BLaER1 (cell line): Measurements from ENCODE around the gene GPAT3.
A peak's percentile ranks its signal among the peaks of the same experiment; 100 is the strongest.

ENCODE experiments used
- H3K27ac ChIP-seq: shearing (Covaris generic); formaldehyde crosslinking; 2 replicates; pipeline ENCODE4 v1.8.1; 2022
- H3K27me3 ChIP-seq: shearing (Covaris generic); formaldehyde crosslinking; 2 replicates; pipeline ENCODE4 v1.8.1; 2022
- H3K36me3 ChIP-seq: shearing (Covaris generic); formaldehyde crosslinking; 2 replicates; pipeline ENCODE4 v1.8.1; 2022
- H3K4me1 ChIP-seq: shearing (Covaris generic); formaldehyde crosslinking; 2 replicates; pipeline ENCODE4 v1.8.1; 2022
- H3K4me2 ChIP-seq: shearing (Covaris generic); formaldehyde crosslinking; 2 replicates; pipeline ENCODE4 v1.8.1; 2022
- H3K4me3 ChIP-seq: shearing (Covaris generic); formaldehyde crosslinking; 2 replicates; pipeline ENCODE4 v1.8.1; 2022
- H3K9ac ChIP-seq: shearing (Covaris generic); formaldehyde crosslinking; 2 replicates; pipeline ENCODE4 v1.8.1; 2022
- H3K9me3 ChIP-seq: shearing (Covaris generic); formaldehyde crosslinking; 2 replicates; pipeline ENCODE4 v1.8.1; 2022
- H4K20me1 ChIP-seq: shearing (Covaris generic); formaldehyde crosslinking; 2 replicates; pipeline ENCODE4 v1.8.1; 2022
- Cebpa-rat ChIP-seq: shearing (Covaris generic); IDR thresholded peaks from 2 replicates; pipeline ENCODE4 v1.8.1; 2022

The GPAT3 gene

GRCh38 chr4:83591730-83592129 lies 55.8 kb downstream of the GPAT3 start:
- no peak overlapping the region for H3K27ac ChIP-seq
- no peak for TF ChIP-seq Cebpa-rat
- no peaks in the 10 kb centered on the region for H3K36me3 ChIP-seq

GRCh38 chr4:83599183-83599582 lies 63.3 kb downstream of the GPAT3 start:
- Histone ChIP-seq H3K4me2 (no peak overlapping the region), H3K4me1 (no peaks in the 10 kb centered on the region), H3K27me3 (no peaks in the 10 kb centered on the region), H3K27ac (no peak overlapping the region), H3K9me3 (no peaks in the 10 kb centered on the region), H3K9ac (no peak overlapping the region), H4K20me1 (no peaks in the 10 kb centered on the region), H3K4me3 (no peak overlapping the region), H3K36me3 (no peaks in the 10 kb centered on the region)
- TF ChIP-seq Cebpa-rat = no peak

More at GRCh38 chr4:83591730-83592129, 55.8 kb downstream of the GPAT3 start:
- no peaks in the 10 kb centered on the region for H4K20me1 ChIP-seq
- no peaks in the 10 kb centered on the region for H3K4me1 ChIP-seq
- H3K9ac ChIP-seq = no peak overlapping the region
- H3K27me3 ChIP-seq = no peaks in the 10 kb centered on the region
- H3K4me2 ChIP-seq = no peak overlapping the region
- no peaks in the 10 kb centered on the region for H3K9me3 ChIP-seq
- H3K4me3 ChIP-seq = no peak overlapping the region

DNA sequence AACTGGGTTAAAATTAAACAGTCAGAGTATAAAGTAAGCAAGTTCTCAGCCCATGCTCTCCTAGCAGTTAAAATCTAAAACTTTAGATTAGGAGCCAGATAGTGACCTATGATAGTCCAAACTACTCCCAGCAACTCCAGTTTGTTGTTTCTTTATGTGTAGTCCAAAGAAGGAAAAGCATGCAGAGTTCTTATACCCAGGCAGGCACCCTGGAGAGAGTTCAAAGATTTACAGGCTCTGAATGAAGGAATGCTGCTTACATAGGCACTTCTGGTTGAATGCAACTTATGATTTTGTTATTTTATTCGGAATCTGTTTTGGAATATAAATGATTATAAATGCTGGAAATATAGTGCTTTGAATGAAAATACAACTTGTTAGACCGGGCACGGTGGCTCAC lies 67.2 kb downstream of the GPAT3 start:
- no peak for TF ChIP-seq Cebpa-rat
- Histone ChIP-seq H3K27me3 (no peaks in the 10 kb centered on the region), H3K4me2 (no peak overlapping the region), H4K20me1 (no peaks in the 10 kb centered on the region), H3K4me3 (no peak overlapping the region), H3K9me3 (no peaks in the 10 kb centered on the region), H3K36me3 (no peaks in the 10 kb centered on the region), H3K9ac (no peak overlapping the region), H3K4me1 (peaks cover 18% of the 10 kb centered on the region), H3K27ac (no peak overlapping the region)

GRCh38 chr4:83604321-83604720 lies 68.4 kb downstream of the GPAT3 start:
- Histone ChIP-seq H3K27ac (no peak overlapping the region), H3K36me3 (no peaks in the 10 kb centered on the region), H3K9ac (no peak overlapping the region), H3K27me3 (no peaks in the 10 kb centered on the region), H3K9me3 (no peaks in the 10 kb centered on the region), H3K4me3 (no peak overlapping the region), H4K20me1 (no peaks in the 10 kb centered on the region), H3K4me2 (no peak overlapping the region), H3K4me1 (peaks cover 18% of the 10 kb centered on the region)
- no peak for TF ChIP-seq Cebpa-rat

DNA sequence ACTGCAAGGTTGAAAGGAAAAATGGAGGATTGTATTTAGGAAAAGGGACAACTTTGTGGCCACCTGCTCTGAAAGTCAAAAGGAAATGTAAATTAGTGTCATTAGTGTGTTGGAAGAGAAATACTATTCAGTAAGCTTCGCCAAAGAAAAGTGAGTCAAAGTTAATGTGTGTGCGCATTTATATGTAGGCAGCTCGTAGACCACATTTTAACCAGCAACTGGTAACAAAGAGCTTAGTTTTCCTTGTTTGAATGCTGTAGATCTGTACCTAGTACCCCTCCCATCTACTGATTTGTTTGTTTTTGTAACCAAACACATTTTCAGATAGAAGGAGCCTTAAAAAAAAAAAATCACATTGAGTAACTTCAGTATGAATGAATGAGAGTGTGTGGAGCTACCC lies 69.3 kb downstream of the GPAT3 start:
- Histone ChIP-seq H3K9ac (no peak overlapping the region), H4K20me1 (no peaks in the 10 kb centered on the region), H3K36me3 (no peaks in the 10 kb centered on the region), H3K9me3 (no peaks in the 10 kb centered on the region), H3K4me1 (peaks cover 18% of the 10 kb centered on the region), H3K27me3 (no peaks in the 10 kb centered on the region), H3K27ac (no peak overlapping the region), H3K4me2 (no peak overlapping the region), H3K4me3 (no peak overlapping the region)
- TF ChIP-seq Cebpa-rat = no peak

DNA sequence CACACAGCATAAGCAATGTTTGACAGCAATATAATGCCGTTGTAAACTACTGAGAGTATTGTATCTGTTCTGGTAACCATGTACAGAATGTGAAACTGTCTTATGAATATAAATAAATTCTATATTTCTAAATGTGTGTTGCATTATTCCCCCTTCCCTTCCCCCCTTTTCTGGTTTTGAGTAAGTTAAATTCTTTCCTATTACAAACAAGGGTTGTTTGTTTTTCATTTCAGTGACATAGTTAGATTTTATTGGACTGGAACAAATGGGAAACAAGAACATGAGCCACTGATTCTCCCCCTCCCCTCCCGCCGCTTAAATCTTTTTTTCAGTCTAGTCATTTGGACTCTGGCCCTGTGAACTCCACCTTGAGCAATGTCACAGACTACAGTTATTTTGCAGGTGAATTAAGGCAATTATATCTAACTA lies 69.8 kb downstream of the GPAT3 start:
- H3K4me1 ChIP-seq = peaks cover 18% of the 10 kb centered on the region
- H4K20me1 ChIP-seq = no peaks in the 10 kb centered on the region
- no peak overlapping the region for H3K9ac ChIP-seq
- H3K9me3 ChIP-seq = no peaks in the 10 kb centered on the region
- no peak for TF ChIP-seq Cebpa-rat
- no peak overlapping the region for H3K4me3 ChIP-seq
- no peak overlapping the region for H3K27ac ChIP-seq
- no peaks in the 10 kb centered on the region for H3K27me3 ChIP-seq
- H3K36me3 ChIP-seq = no peaks in the 10 kb centered on the region
- no peak overlapping the region for H3K4me2 ChIP-seq

DNA sequence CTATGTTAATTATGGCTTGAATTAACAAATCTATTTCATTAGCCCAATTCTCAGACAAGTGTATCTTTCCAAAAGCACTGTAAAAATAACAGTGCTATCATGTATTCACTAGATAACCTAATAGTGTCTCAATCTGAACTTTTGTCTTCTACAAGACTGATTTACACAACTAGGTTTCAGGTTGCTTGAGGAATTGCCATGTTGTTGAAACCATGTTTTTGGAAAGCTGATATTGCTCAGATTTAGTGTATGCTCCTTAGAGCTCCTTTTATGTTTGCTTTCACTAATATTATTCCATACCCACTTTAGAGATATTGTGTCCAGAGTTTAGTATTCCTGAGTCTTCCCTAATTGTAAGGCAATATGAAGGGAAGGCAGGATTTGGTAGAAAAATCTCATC lies 70.6 kb downstream of the GPAT3 start:
- Histone ChIP-seq H3K9me3 (no peaks in the 10 kb centered on the region), H4K20me1 (no peaks in the 10 kb centered on the region), H3K27me3 (no peaks in the 10 kb centered on the region), H3K27ac (no peak overlapping the region), H3K4me1 (peaks cover 18% of the 10 kb centered on the region), H3K4me2 (peak overlapping the region; percentile 49), H3K36me3 (no peaks in the 10 kb centered on the region), H3K9ac (no peak overlapping the region), H3K4me3 (no peak overlapping the region)
- no peak for TF ChIP-seq Cebpa-rat

DNA sequence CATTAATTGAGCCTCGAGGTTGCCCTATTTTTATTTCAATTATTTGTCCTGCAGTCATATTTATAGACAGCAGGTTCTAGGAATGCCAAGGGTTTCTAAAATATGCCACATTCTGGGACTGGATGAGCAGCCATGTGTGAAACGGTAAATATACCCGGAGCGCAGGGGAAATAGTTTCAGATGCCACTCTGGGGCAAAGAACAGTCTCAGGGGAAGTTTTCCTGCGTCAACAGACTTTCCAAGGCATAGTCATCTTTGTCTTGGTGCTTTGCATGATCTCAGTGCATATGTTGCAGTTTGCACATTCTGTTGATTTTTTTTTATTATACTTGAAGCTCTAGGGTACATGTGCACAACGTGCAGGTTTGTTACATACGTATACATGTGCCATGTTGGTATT lies 71.0 kb downstream of the GPAT3 start:
- Histone ChIP-seq H3K4me2 (peak overlapping the region; percentile 49), H3K9ac (no peak overlapping the region), H3K27ac (no peak overlapping the region), H3K9me3 (no peaks in the 10 kb centered on the region), H3K4me1 (peaks cover 18% of the 10 kb centered on the region), H3K4me3 (no peak overlapping the region), H3K27me3 (no peaks in the 10 kb centered on the region), H3K36me3 (no peaks in the 10 kb centered on the region), H4K20me1 (no peaks in the 10 kb centered on the region)
- TF ChIP-seq Cebpa-rat = no peak

GRCh38 chr4:83609365-83609764 lies 73.5 kb downstream of the GPAT3 start:
- Histone ChIP-seq H3K4me2 (no peak overlapping the region), H4K20me1 (no peaks in the 10 kb centered on the region), H3K9me3 (peaks cover 21% of the 10 kb centered on the region), H3K36me3 (no peaks in the 10 kb centered on the region), H3K27ac (no peak overlapping the region), H3K4me1 (peaks cover 18% of the 10 kb centered on the region), H3K9ac (no peak overlapping the region), H3K27me3 (no peaks in the 10 kb centered on the region), H3K4me3 (no peak overlapping the region)
- TF ChIP-seq Cebpa-rat = no peak

DNA sequence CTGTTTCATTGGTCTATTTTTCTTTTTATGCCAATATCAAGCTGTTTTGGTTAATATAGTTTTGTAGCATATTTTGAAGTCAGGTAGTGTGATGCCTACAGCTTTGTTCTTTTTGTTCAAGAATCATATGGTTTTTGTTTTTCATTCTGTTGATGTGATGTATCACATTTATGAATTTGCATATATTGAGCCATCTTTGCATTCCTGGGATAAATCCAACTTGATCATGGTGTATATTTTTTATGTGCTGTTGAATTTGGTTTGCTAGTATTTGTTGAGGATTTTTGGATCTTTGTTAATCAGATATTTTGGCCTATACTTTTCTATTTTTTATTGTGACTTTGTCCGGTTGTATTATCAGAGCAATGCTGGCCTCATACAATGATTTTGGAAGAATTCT lies 74.8 kb downstream of the GPAT3 start:
- Histone ChIP-seq H3K36me3 (no peaks in the 10 kb centered on the region), H3K27me3 (no peaks in the 10 kb centered on the region), H3K4me3 (no peak overlapping the region), H4K20me1 (no peaks in the 10 kb centered on the region), H3K9ac (no peak overlapping the region), H3K4me1 (peaks cover 18% of the 10 kb centered on the region), H3K9me3 (peaks cover 33% of the 10 kb centered on the region), H3K4me2 (no peak overlapping the region), H3K27ac (no peak overlapping the region)
- TF ChIP-seq Cebpa-rat = no peak

GRCh38 chr4:83613023-83613422 lies 77.1 kb downstream of the GPAT3 start:
- Histone ChIP-seq H4K20me1 (no peaks in the 10 kb centered on the region), H3K36me3 (no peaks in the 10 kb centered on the region), H3K4me1 (no peaks in the 10 kb centered on the region), H3K27me3 (no peaks in the 10 kb centered on the region), H3K4me3 (no peak overlapping the region), H3K9me3 (peaks cover 33% of the 10 kb centered on the region), H3K9ac (no peak overlapping the region), H3K4me2 (no peak overlapping the region), H3K27ac (no peak overlapping the region)
- TF ChIP-seq Cebpa-rat = no peak
